AG10803 (cell line): ENCODE measurements around the gene SFXN5.

Experiments used
- DNase-seq: peaks from one replicate; pipeline ENCODE4 v3.0.0; 2010; ENCODE audit warnings: low read depth
- H3K4me3 ChIP-seq: 2 replicates; pipeline ENCODE4 v1.5.1; 2011; ENCODE audit warnings: mild to moderate bottlenecking, low read length, control low read depth
- CTCF ChIP-seq: conservative IDR thresholded peaks from 2 replicates; pipeline ENCODE4 v1.5.1; 2011; ENCODE audit warnings: mild to moderate bottlenecking, low read length, control low read depth, inconsistent platforms

SFXN5 gene

GRCh38 chr2:72980535-72981217, 90.8 kb downstream of the SFXN5 start:
- TF ChIP-seq CTCF, result no peak
- peak; percentile 54 for DNase-seq
- H3K4me3 ChIP-seq, result no peak overlapping the region

GRCh38 chr2:72979896-72980295, 91.6 kb downstream of the SFXN5 start:
- no peak for TF ChIP-seq CTCF
- DNase-seq, result no peak
- H3K4me3 ChIP-seq, result no peak overlapping the region

- no peak for TF ChIP-seq CTCF
- no peak overlapping the region for H3K4me3 ChIP-seq
- DNase-seq, result no peak
Measured at GRCh38 chr2:72975017-72975416, 96.5 kb downstream of the SFXN5 start.

- DNase-seq, result no peak
- no peak for TF ChIP-seq CTCF
- H3K4me3 ChIP-seq, result no peak overlapping the region
Measured at GRCh38 chr2:72974436-72974754, 97.1 kb downstream of the SFXN5 start.

GRCh38 chr2:72973566-72974435, 97.7 kb downstream of the SFXN5 start:
- H3K4me3 ChIP-seq, result no peak overlapping the region
- TF ChIP-seq CTCF, result peak; percentile 87
- peak; percentile 47 for DNase-seq

- DNase-seq, result no peak
- H3K4me3 ChIP-seq, result no peak overlapping the region
- TF ChIP-seq CTCF, result no peak
Measured at GRCh38 chr2:72973137-72973535, 98.4 kb downstream of the SFXN5 start.
